ENCODE measurements around the gene KLF13.

Gene KLF13

GRCh38 chr15:31280046-31280830 is 46.4 kb upstream of the KLF13 start:
- H3K4me3 ChIP-seq (ENCODE audit: low read depth, low read length): no peak overlapping the region
- DNase-seq (ENCODE audit: low read depth): no peak
- no peak for TF ChIP-seq POLR2A (IDR thresholded peaks at IDR 0.05; ENCODE audit: extremely low read depth, insufficient read length)
- TF ChIP-seq MYC (IDR thresholded peaks at IDR 0.05; ENCODE audit: low read depth, low read length): no peak
- no peak for TF ChIP-seq CTCF (IDR thresholded peaks at IDR 0.05; ENCODE audit: low read depth, low read length)
- no peak for TF ChIP-seq MAX (IDR thresholded peaks at IDR 0.05; ENCODE audit: low read depth, low read length)

GRCh38 chr15:31280831-31281216 is 45.8 kb upstream of the KLF13 start:
- DNase-seq (ENCODE audit: low read depth): no peak
- TF ChIP-seq MAX (IDR thresholded peaks at IDR 0.05; ENCODE audit: low read depth, low read length): no peak
- TF ChIP-seq CTCF (IDR thresholded peaks at IDR 0.05; ENCODE audit: low read depth, low read length): no peak
- TF ChIP-seq MYC (IDR thresholded peaks at IDR 0.05; ENCODE audit: low read depth, low read length): no peak
- no peak for TF ChIP-seq POLR2A (IDR thresholded peaks at IDR 0.05; ENCODE audit: extremely low read depth, insufficient read length)
- H3K4me3 ChIP-seq (ENCODE audit: low read depth, low read length): no peak overlapping the region

GRCh38 chr15:31283043-31283442 is 43.6 kb upstream of the KLF13 start:
- TF ChIP-seq MAX (IDR thresholded peaks at IDR 0.05; ENCODE audit: low read depth, low read length): no peak
- no peak for TF ChIP-seq POLR2A (IDR thresholded peaks at IDR 0.05; ENCODE audit: extremely low read depth, insufficient read length)
- no peak for DNase-seq (ENCODE audit: low read depth)
- H3K4me3 ChIP-seq (ENCODE audit: low read depth, low read length): no peak overlapping the region

- TF ChIP-seq MAX (IDR thresholded peaks at IDR 0.05; ENCODE audit: low read depth, low read length): no peak
- TF ChIP-seq CTCF (IDR thresholded peaks at IDR 0.05; ENCODE audit: low read depth, low read length): no peak
- TF ChIP-seq POLR2A (IDR thresholded peaks at IDR 0.05; ENCODE audit: extremely low read depth, insufficient read length): no peak
- TF ChIP-seq MYC (IDR thresholded peaks at IDR 0.05; ENCODE audit: low read depth, low read length): no peak
- H3K4me3 ChIP-seq (ENCODE audit: low read depth, low read length): no peak overlapping the region
- DNase-seq (ENCODE audit: low read depth): no peak
These were observed 40.8 kb upstream of the KLF13 start for GRCh38 chr15:31285772-31286261.

- DNase-seq (ENCODE audit: low read depth): no peak
- H3K4me3 ChIP-seq (ENCODE audit: low read depth, low read length): no peak overlapping the region
- no peak for TF ChIP-seq POLR2A (IDR thresholded peaks at IDR 0.05; ENCODE audit: extremely low read depth, insufficient read length)
- no peak for TF ChIP-seq MYC (IDR thresholded peaks at IDR 0.05; ENCODE audit: low read depth, low read length)
- TF ChIP-seq MAX (IDR thresholded peaks at IDR 0.05; ENCODE audit: low read depth, low read length): no peak
These were observed 35.5 kb upstream of the KLF13 start for GRCh38 chr15:31291048-31291578.

GRCh38 chr15:31292391-31293015 is 34.1 kb upstream of the KLF13 start:
- TF ChIP-seq MAX (IDR thresholded peaks at IDR 0.05; ENCODE audit: low read depth, low read length) (no peak), CTCF (IDR thresholded peaks at IDR 0.05; ENCODE audit: low read depth, low read length) (no peak), POLR2A (IDR thresholded peaks at IDR 0.05; ENCODE audit: extremely low read depth, insufficient read length) (no peak), MYC (IDR thresholded peaks at IDR 0.05; ENCODE audit: low read depth, low read length) (no peak)
- no peak for DNase-seq (ENCODE audit: low read depth)
- no peak overlapping the region for H3K4me3 ChIP-seq (ENCODE audit: low read depth, low read length)
